ENCODE data around the gene CTIF. TPM values are rescaled to one million over a fixed set of nuclear protein-coding genes. Genes with fewer than 3 reads are reported as not detected.

Gene CTIF
- polyA plus RNA-seq, 1 donor from 2014 or later: 50.2 TPM

- no peaks in the 10 kb centered on the region for H3K79me2 ChIP-seq (replicated peaks; ENCODE audit: insufficient read depth, low read length)
- no peak for TF ChIP-seq EZH2 (IDR thresholded peaks at IDR 0.05; ENCODE audit: borderline replicate concordance, insufficient read depth, low read length, poor library complexity, severe bottlenecking)
- TF ChIP-seq RAD21 (conservative IDR thresholded peaks at IDR 0.05): no peak
- TF ChIP-seq CTCF (IDR thresholded peaks at IDR 0.05; ENCODE audit: poor library complexity, severe bottlenecking): no peak
- TF ChIP-seq POLR2AphosphoS5 (IDR thresholded peaks at IDR 0.05): no peak
- no peak for TF ChIP-seq MXI1 (conservative IDR thresholded peaks at IDR 0.05; ENCODE audit: poor library complexity, severe bottlenecking)
- TF ChIP-seq EP300 (conservative IDR thresholded peaks at IDR 0.05; ENCODE audit: poor library complexity, severe bottlenecking): no peak
- no peak for TF ChIP-seq TAF1 (IDR thresholded peaks at IDR 0.05; ENCODE audit: low read depth)
- TF ChIP-seq SMC3 (conservative IDR thresholded peaks at IDR 0.05; ENCODE audit: poor library complexity): no peak
- no peak overlapping the region for H3K27ac ChIP-seq (ENCODE audit: low read length)
These were observed 281.8 kb downstream of the CTIF start for GRCh38 chr18:48820483-48821250.

GRCh38 chr18:48821251-48821590 lies 282.4 kb downstream of the CTIF start:
- H3K9me3 ChIP-seq (ENCODE audit: low read length): no peaks in the 10 kb centered on the region
- peaks cover 10% of the 10 kb centered on the region for H3K36me3 ChIP-seq (ENCODE audit: insufficient read depth, low read length)
- no peaks in the 10 kb centered on the region for H3F3A ChIP-seq (ENCODE audit: insufficient read depth, low read length, poor library complexity, severe bottlenecking)
- H2AFZ ChIP-seq (ENCODE audit: low read depth, low read length): no peak overlapping the region
- H3K79me2 ChIP-seq (replicated peaks; ENCODE audit: insufficient read depth, low read length): no peaks in the 10 kb centered on the region
- no peaks in the 10 kb centered on the region for H4K20me1 ChIP-seq (ENCODE audit: insufficient read depth)
- H3K4me2 ChIP-seq (ENCODE audit: low read length): no peak overlapping the region
- H3K9ac ChIP-seq (ENCODE audit: low read length): no peak overlapping the region
- TF ChIP-seq RAD21 (conservative IDR thresholded peaks at IDR 0.05) (no peak), EP300 (conservative IDR thresholded peaks at IDR 0.05; ENCODE audit: poor library complexity, severe bottlenecking) (no peak), MXI1 (conservative IDR thresholded peaks at IDR 0.05; ENCODE audit: poor library complexity, severe bottlenecking) (no peak), REST (IDR thresholded peaks at IDR 0.05; ENCODE audit: borderline replicate concordance) (no peak), EZH2 (IDR thresholded peaks at IDR 0.05; ENCODE audit: borderline replicate concordance, insufficient read depth, low read length, poor library complexity, severe bottlenecking) (no peak), TAF1 (IDR thresholded peaks at IDR 0.05; ENCODE audit: low read depth) (no peak), CTCF (IDR thresholded peaks at IDR 0.05; ENCODE audit: poor library complexity, severe bottlenecking) (no peak)
- H3K27me3 ChIP-seq (ENCODE audit: insufficient read depth, low read depth, low read length): no peaks in the 10 kb centered on the region
- H3K27ac ChIP-seq (ENCODE audit: low read length): no peak overlapping the region
- no peak overlapping the region for H3K4me3 ChIP-seq (ENCODE audit: low read length)
- no peaks in the 10 kb centered on the region for H3K9me2 ChIP-seq (ENCODE audit: insufficient read depth, low read length)

More at GRCh38 chr18:48820483-48821250, 281.8 kb downstream of the CTIF start:
- Histone ChIP-seq H3K4me3 (ENCODE audit: low read length) (no peak overlapping the region), H3K9me3 (ENCODE audit: low read length) (no peaks in the 10 kb centered on the region), H3F3A (ENCODE audit: insufficient read depth, low read length, poor library complexity, severe bottlenecking) (no peaks in the 10 kb centered on the region), H3K36me3 (ENCODE audit: insufficient read depth, low read length) (peaks cover 10% of the 10 kb centered on the region), H4K20me1 (ENCODE audit: insufficient read depth) (no peaks in the 10 kb centered on the region), H2AFZ (ENCODE audit: low read depth, low read length) (no peak overlapping the region), H3K9me2 (ENCODE audit: insufficient read depth, low read length) (no peaks in the 10 kb centered on the region), H3K9ac (ENCODE audit: low read length) (no peak overlapping the region), H3K4me2 (ENCODE audit: low read length) (no peak overlapping the region), H3K27me3 (ENCODE audit: insufficient read depth, low read depth, low read length) (no peaks in the 10 kb centered on the region)

Data from neural cell (in vitro differentiated cells).